ENCODE measurements around the gene RNF5.

DNA sequence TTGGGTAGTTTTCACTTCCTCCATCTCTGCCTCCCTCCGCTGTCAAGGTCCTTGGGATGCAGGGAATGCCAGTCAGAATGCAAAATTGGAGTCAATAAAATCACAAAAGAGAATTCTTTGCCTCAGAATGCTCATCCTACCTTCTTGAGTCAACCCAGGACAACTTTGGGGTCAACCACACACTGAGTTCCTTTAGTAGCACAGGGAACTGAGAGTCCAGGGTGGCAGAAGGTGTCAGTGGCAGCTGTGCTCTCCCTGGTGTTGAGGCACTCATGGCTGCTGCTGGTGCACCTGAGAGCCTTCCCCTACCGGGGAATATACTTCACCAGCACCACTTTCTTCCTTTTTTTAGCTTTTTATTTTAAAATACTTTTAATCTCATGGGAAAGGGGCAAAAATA is 46.5 kb downstream of the RNF5 start:
- TF ChIP-seq, protein P1, sequence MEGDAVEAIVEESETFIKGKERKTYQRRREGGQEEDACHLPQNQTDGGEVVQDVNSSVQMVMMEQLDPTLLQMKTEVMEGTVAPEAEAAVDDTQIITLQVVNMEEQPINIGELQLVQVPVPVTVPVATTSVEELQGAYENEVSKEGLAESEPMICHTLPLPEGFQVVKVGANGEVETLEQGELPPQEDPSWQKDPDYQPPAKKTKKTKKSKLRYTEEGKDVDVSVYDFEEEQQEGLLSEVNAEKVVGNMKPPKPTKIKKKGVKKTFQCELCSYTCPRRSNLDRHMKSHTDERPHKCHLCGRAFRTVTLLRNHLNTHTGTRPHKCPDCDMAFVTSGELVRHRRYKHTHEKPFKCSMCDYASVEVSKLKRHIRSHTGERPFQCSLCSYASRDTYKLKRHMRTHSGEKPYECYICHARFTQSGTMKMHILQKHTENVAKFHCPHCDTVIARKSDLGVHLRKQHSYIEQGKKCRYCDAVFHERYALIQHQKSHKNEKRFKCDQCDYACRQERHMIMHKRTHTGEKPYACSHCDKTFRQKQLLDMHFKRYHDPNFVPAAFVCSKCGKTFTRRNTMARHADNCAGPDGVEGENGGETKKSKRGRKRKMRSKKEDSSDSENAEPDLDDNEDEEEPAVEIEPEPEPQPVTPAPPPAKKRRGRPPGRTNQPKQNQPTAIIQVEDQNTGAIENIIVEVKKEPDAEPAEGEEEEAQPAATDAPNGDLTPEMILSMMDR (IDR thresholded peaks at IDR 0.05) = no peak
- no peak for TF ChIP-seq EZH2 (IDR thresholded peaks at IDR 0.05; ENCODE audit: borderline replicate concordance, insufficient read depth, low read depth, low read length, poor library complexity, severe bottlenecking)

Data from B cell (primary cell).